H9 (cell line): ENCODE measurements around the gene PLAC1. TPM values are rescaled to one million over a fixed set of nuclear protein-coding genes. Genes with fewer than 3 reads are reported as not detected.

ENCODE experiments used
- DNase-seq: peaks from one replicate; pipeline ENCODE4 v3.0.0-alpha.2; 2017
- H2AFZ ChIP-seq: one replicate; pipeline ENCODE4 v1.6.1; 2013; ENCODE audit warnings: mild to moderate bottlenecking, low read length, control low read depth, moderate library complexity
- H2AK5ac ChIP-seq: 2 replicates; pipeline ENCODE4 v1.6.1; 2013; ENCODE audit warnings: low read length, control low read depth, mixed read lengths; ENCODE audit not compliant: insufficient read length
- H2BK120ac ChIP-seq: one replicate; pipeline ENCODE4 v1.6.1; 2013; ENCODE audit warnings: low read depth, mild to moderate bottlenecking, low read length, control low read depth, inconsistent platforms; ENCODE audit not compliant: poor library complexity, severe bottlenecking
- H2BK12ac ChIP-seq: 2 replicates; pipeline ENCODE4 v1.6.1; 2013; ENCODE audit warnings: low read length, control low read depth, mixed read lengths, low read depth; ENCODE audit not compliant: insufficient read length
- H2BK15ac ChIP-seq: 2 replicates; pipeline ENCODE4 v1.6.1; 2013; ENCODE audit warnings: low read depth, low read length, control low read depth
- H2BK20ac ChIP-seq: one replicate; pipeline ENCODE4 v1.6.1; 2013; ENCODE audit warnings: low read depth, mild to moderate bottlenecking, low read length, control low read depth, inconsistent platforms; ENCODE audit not compliant: poor library complexity, severe bottlenecking
- H2BK5ac ChIP-seq: 2 replicates; pipeline ENCODE4 v1.6.1; 2013; ENCODE audit warnings: low read length, control low read depth, mixed read lengths; ENCODE audit not compliant: insufficient read length
- H3K14ac ChIP-seq: 2 replicates; pipeline ENCODE4 v1.6.1; 2013; ENCODE audit warnings: low read length, control low read depth; ENCODE audit not compliant: insufficient read depth
- H3K18ac ChIP-seq: 2 replicates; pipeline ENCODE4 v1.6.1; 2013; ENCODE audit warnings: low read depth, mild to moderate bottlenecking, mixed read lengths, low read length, control low read depth; ENCODE audit not compliant: insufficient read length
- H3K23ac ChIP-seq: 2 replicates; pipeline ENCODE4 v1.6.1; 2013; ENCODE audit warnings: low read length, control low read depth, mixed read lengths, low read depth; ENCODE audit not compliant: insufficient read length
- H3K23me2 ChIP-seq: 2 replicates; pipeline ENCODE4 v1.6.1; 2013; ENCODE audit warnings: low read depth, mild to moderate bottlenecking, mixed read lengths, low read length, control low read depth; ENCODE audit not compliant: insufficient read length, poor library complexity, severe bottlenecking
- H3K27ac ChIP-seq: 2 replicates; pipeline ENCODE4 v1.5.1; 2013; ENCODE audit warnings: low read length, control low read depth, mixed read lengths, low read depth; ENCODE audit not compliant: insufficient read length
- H3K27me3 ChIP-seq: 2 replicates; pipeline ENCODE4 v1.6.1; 2013; ENCODE audit warnings: low read length, control low read depth, inconsistent platforms; ENCODE audit not compliant: insufficient read depth
- H3K4ac ChIP-seq: 2 replicates; pipeline ENCODE4 v1.6.1; 2013; ENCODE audit warnings: low read depth, mild to moderate bottlenecking, control low read depth, inconsistent platforms, low read length, moderate library complexity
- H3K4me1 ChIP-seq: 2 replicates; pipeline ENCODE4 v1.6.1; 2013; ENCODE audit warnings: low read length, control low read depth, inconsistent platforms; ENCODE audit not compliant: insufficient read depth
- H3K4me2 ChIP-seq: 2 replicates; pipeline ENCODE4 v1.6.1; 2013; ENCODE audit warnings: low read length, control low read depth, mixed read lengths; ENCODE audit not compliant: insufficient read length, insufficient read depth
- H3K56ac ChIP-seq: 2 replicates; pipeline ENCODE4 v1.6.1; 2013; ENCODE audit warnings: low read depth, mild to moderate bottlenecking, mixed read lengths, low read length, control low read depth; ENCODE audit not compliant: insufficient read length
- H3K79me1 ChIP-seq: 2 replicates; pipeline ENCODE4 v1.6.1; 2013; ENCODE audit warnings: low read depth, mild to moderate bottlenecking, moderate library complexity, low read length, control low read depth, inconsistent platforms; ENCODE audit not compliant: insufficient read depth, poor library complexity, severe bottlenecking
- H3K79me2 ChIP-seq: 2 replicates; pipeline ENCODE4 v1.6.1; 2013; ENCODE audit warnings: low read length, control low read depth, inconsistent platforms; ENCODE audit not compliant: insufficient read depth
- H3K9ac ChIP-seq: 2 replicates; pipeline ENCODE4 v1.6.1; 2013; ENCODE audit warnings: low read length, control low read depth, mixed read lengths; ENCODE audit not compliant: insufficient read length; ENCODE audit errors: extremely low read depth
- H3K9me3 ChIP-seq: one replicate; pipeline ENCODE4 v1.6.1; 2013; ENCODE audit warnings: low read depth, low read length, inconsistent platforms; ENCODE audit not compliant: control insufficient read depth
- H3T11ph ChIP-seq: one replicate; pipeline ENCODE4 v1.6.1; 2013; ENCODE audit warnings: mild to moderate bottlenecking, low read length, control low read depth, inconsistent platforms
- H4K20me1 ChIP-seq: one replicate; pipeline ENCODE4 v1.6.1; 2013; ENCODE audit not compliant: control insufficient read depth, insufficient read length, insufficient read depth
- H4K5ac ChIP-seq: 2 replicates; pipeline ENCODE4 v1.6.1; 2013; ENCODE audit warnings: low read depth, mild to moderate bottlenecking, mixed read lengths, low read length, control low read depth; ENCODE audit not compliant: insufficient read length
- H4K8ac ChIP-seq: replicated peaks from 2 replicates; pipeline ENCODE4 v1.6.1; 2013; ENCODE audit warnings: low read length, control low read depth, mixed read lengths, low read depth; ENCODE audit not compliant: insufficient read length
- H4K91ac ChIP-seq: 2 replicates; pipeline ENCODE4 v1.6.1; 2013; ENCODE audit warnings: low read depth, mild to moderate bottlenecking, moderate library complexity, mixed read lengths, low read length, control low read depth; ENCODE audit not compliant: insufficient read length
- H3K27ac Mint-ChIP-seq, 3 experiments: 2 replicates in 2 of 3; 3 replicates in 1 of 3; pipeline ENCODE4 v1.8.0; 2020 to 2021; ENCODE audit warnings: mixed read lengths in 3 of 3, mild to moderate bottlenecking in 1 of 3, moderate library complexity in 1 of 3
- H3K27me3 Mint-ChIP-seq: 2 replicates; pipeline ENCODE4 v1.8.0; 2021; ENCODE audit warnings: low read depth, mild to moderate bottlenecking, moderate library complexity, mixed read lengths
- H3K36me3 Mint-ChIP-seq, 3 experiments: 2 replicates in 2 of 3; 3 replicates in 1 of 3; pipeline ENCODE4 v1.8.0; 2020 to 2021; ENCODE audit warnings: low read depth in 3 of 3, mixed read lengths in 3 of 3; ENCODE audit not compliant: insufficient read depth in 1 of 3
- H3K4me1 Mint-ChIP-seq, 2 experiments: 2 replicates each; pipeline ENCODE4 v1.8.0; 2020; ENCODE audit warnings: mixed read lengths in 2 of 2
- H3K4me3 Mint-ChIP-seq, 2 experiments: 2 replicates in 1 of 2; 3 replicates in 1 of 2; pipeline ENCODE4 v1.8.0; 2020 to 2021; ENCODE audit warnings: mild to moderate bottlenecking in 2 of 2, mixed read lengths in 2 of 2, moderate library complexity in 1 of 2
- H3K9me3 Mint-ChIP-seq, 2 experiments: 2 replicates in 1 of 2; 3 replicates in 1 of 2; pipeline ENCODE4 v1.8.0; 2020; ENCODE audit warnings: mild to moderate bottlenecking in 2 of 2, mixed read lengths in 2 of 2, moderate library complexity in 1 of 2
- CTCF ChIP-seq: fragments of 200-600 bp; sonication (generic); conservative IDR thresholded peaks from 3 replicates; pipeline ENCODE4 v1.8.0; 2021; ENCODE audit warnings: antibody characterized with exemption, mild to moderate bottlenecking
- WGBS: extraction: QIAGEN DNeasy Blood & Tissue Kit; methylation state at CpG from one replicate; pipeline ENCODE4 v1.1.7; 2013; ENCODE audit warnings: missing lambda C conversion rate, low lambda C conversion rate, mixed read lengths; ENCODE audit not compliant: insufficient read length; ENCODE audit errors: extremely low coverage; 5-methylcytosine and 5-hydroxymethylcytosine counted together
- total RNA-seq: library from RNA; stranded (reverse); gene quantifications from 2 replicates; pipeline ENCODE4 v1.2.1, GENCODE V29; 2021

PLAC1 gene
- total RNA-seq, 1 experiment from 2014 or later, result 0.68 TPM

GRCh38 chrX:134599184-134599914, 58.9 kb downstream of the PLAC1 start:
- no peak overlapping the region for H3K27ac ChIP-seq
- no peak overlapping the region for H3K4ac ChIP-seq
- no peaks in the 10 kb centered on the region for H3K9me3 ChIP-seq
- no peaks in the 10 kb centered on the region for H3K79me2 ChIP-seq
- no peak overlapping the region for H2BK12ac ChIP-seq
- H3K14ac ChIP-seq, result no peak overlapping the region
- peaks cover 11 to 67% of the 10 kb centered on the region in 2 experiments for H3K9me3 Mint-ChIP-seq
- no peak overlapping the region for H4K5ac ChIP-seq
- no peak overlapping the region for H3T11ph ChIP-seq
- no peak overlapping the region for H3K18ac ChIP-seq
- WGBS, result no CpG with 5 or more reads among the region's 5 CpGs
- TF ChIP-seq CTCF, result no peak
- no peak overlapping the region for H3K23ac ChIP-seq
- H3K56ac ChIP-seq, result no peak overlapping the region
- no peak overlapping the region for H4K8ac ChIP-seq
- no peak for DNase-seq
- H2AK5ac ChIP-seq, result no peak overlapping the region
- H3K27me3 Mint-ChIP-seq, result no peaks in the 10 kb centered on the region
- no peak overlapping the region for H2BK20ac ChIP-seq
- no peak overlapping the region for H2BK15ac ChIP-seq
- H2BK120ac ChIP-seq, result no peak overlapping the region
- H3K27me3 ChIP-seq, result no peaks in the 10 kb centered on the region
- H2BK5ac ChIP-seq, result no peak overlapping the region
- H3K4me2 ChIP-seq, result no peak overlapping the region
- peaks cover 5% of the 10 kb centered on the region; the same call in 1 of the 2 replicates for H3K4me1 ChIP-seq
- no peaks in the 10 kb centered on the region for H4K20me1 ChIP-seq
- H4K91ac ChIP-seq, result no peak overlapping the region
- no peaks in the 10 kb centered on the region for H3K79me1 ChIP-seq
- H3K23me2 ChIP-seq, result no peaks in the 10 kb centered on the region
- H3K36me3 Mint-ChIP-seq, result peaks cover 4 to 6% (median 6%) of the 10 kb centered on the region in 3 experiments; a peak in 6 of 7 replicates
- no peak overlapping the region for H2AFZ ChIP-seq
- peaks cover 2 to 3% of the 10 kb centered on the region in 2 experiments for H3K4me1 Mint-ChIP-seq
- H3K27ac Mint-ChIP-seq, result no peak overlapping the region
- no peak overlapping the region for H3K4me3 Mint-ChIP-seq
- H3K9ac ChIP-seq, result no peak overlapping the region
